Caco-2 (cell line): ENCODE results near the gene ABHD5. TPM values are rescaled to one million over a fixed set of nuclear protein-coding genes. Genes with fewer than 3 reads are reported as not detected.

ENCODE experiments used
- BruUV-seq: library from RNA; stranded (reverse); fragments of 400-500 nt; replicated peaks from 2 replicates; lab custom pipeline; 2021; lab: Mats Ljungman, UMichigan
- CTCF ChIA-PET: fragments of 300-600 bp; sonication (Branson Sonifier 250); formaldehyde crosslinking; loops from one replicate; lab custom pipeline; 2022; ENCODE audit warnings: antibody characterized with exemption; lab: Charles Lee
- POLR2A ChIA-PET: fragments of 300-600 bp; sonication (Branson Sonifier 250); formaldehyde crosslinking; loops from one replicate; lab custom pipeline; 2022; ENCODE audit warnings: antibody characterized with exemption; lab: Charles Lee
- DNase-seq, 2 experiments: peaks; one replicate each; pipeline versions ENCODE4 v3.0.0 to v3.0.0-alpha.2; 2020 to 2022
- H3K27me3 ChIP-seq: replicated peaks from 2 replicates; pipeline ENCODE4 v1.6.0; 2011; ENCODE audit warnings: low read length; ENCODE audit not compliant: control insufficient read depth, insufficient read depth
- H3K36me3 ChIP-seq: 2 replicates; pipeline ENCODE4 v1.5.1; 2011; ENCODE audit warnings: low read length; ENCODE audit not compliant: control insufficient read depth, insufficient read depth
- H3K4me1 ChIP-seq: fragments of 250-450 bp; sonication (Bioruptor Pico); 2 replicates; pipeline ENCODE4 v1.5.1; 2020; ENCODE audit warnings: mild to moderate bottlenecking
- H3K4me3 ChIP-seq: 2 replicates; pipeline ENCODE4 v1.5.1; 2011; ENCODE audit warnings: low read depth, mild to moderate bottlenecking, control low read depth, low read length
- H3K9me3 ChIP-seq: fragments of 250-450 bp; sonication (Bioruptor Pico); 2 replicates; pipeline ENCODE4 v1.5.1; 2020; ENCODE audit warnings: mild to moderate bottlenecking, moderate library complexity
- H3K27ac Mint-ChIP-seq: one replicate; pipeline ENCODE4 v1.8.0; 2022; ENCODE audit warnings: mixed read lengths; ENCODE audit not compliant: unreplicated experiment
- H3K27me3 Mint-ChIP-seq: one replicate; pipeline ENCODE4 v1.8.0; 2022; ENCODE audit warnings: mixed read lengths; ENCODE audit not compliant: insufficient read depth, unreplicated experiment
- H3K36me3 Mint-ChIP-seq: one replicate; pipeline ENCODE4 v1.8.0; 2022; ENCODE audit warnings: mild to moderate bottlenecking, mixed read lengths; ENCODE audit not compliant: insufficient read depth, unreplicated experiment
- H3K4me1 Mint-ChIP-seq: one replicate; pipeline ENCODE4 v1.8.0; 2022; ENCODE audit warnings: low read depth, mixed read lengths; ENCODE audit not compliant: unreplicated experiment
- H3K4me3 Mint-ChIP-seq: one replicate; pipeline ENCODE4 v1.8.0; 2022; ENCODE audit warnings: mild to moderate bottlenecking, moderate library complexity, mixed read lengths; ENCODE audit not compliant: unreplicated experiment
- H3K9me3 Mint-ChIP-seq: one replicate; pipeline ENCODE4 v1.8.0; 2022; ENCODE audit warnings: mixed read lengths; ENCODE audit not compliant: unreplicated experiment
- intact Hi-C: fragments of 100-400 bp; cut with micrococcal nuclease; formaldehyde crosslinking; loops from one replicate; pipeline ENCODE4 v1.10.0; 2022; ENCODE audit not compliant: unreplicated experiment
- total RNA-seq: library from RNA; stranded (reverse); gene quantifications from 2 replicates; pipeline ENCODE4 v1.2.3, GENCODE V29; 2022
- TF ChIP-seq, protein P1 (sequence below), 2 experiments: fragments of 200-600 bp in 1 of 2; IDR thresholded peaks; 1 replicate in 1 of 2; 2 replicates in 1 of 2; pipeline versions ENCODE4 v1.5.1 to v1.8.0; 2011 to 2022; ENCODE audit warnings: antibody characterized with exemption in 1 of 2, control low read depth in 1 of 2, inconsistent platforms in 1 of 2, low read depth in 1 of 2, low read length in 1 of 2, mild to moderate bottlenecking in 1 of 2, moderate library complexity in 1 of 2; ENCODE audit not compliant: insufficient read depth in 1 of 2, severe bottlenecking in 1 of 2, unreplicated experiment in 1 of 2

The ABHD5 gene
- total RNA-seq, 1 experiment from 2014 or later = 12.3 TPM

GRCh38 chr3:43765521-43765971, 74.8 kb downstream of the ABHD5 start:
- Mint-ChIP-seq H3K36me3 (no peaks in the 10 kb centered on the region), H3K4me1 (no peaks in the 10 kb centered on the region), H3K9me3 (no peaks in the 10 kb centered on the region), H3K27ac (no peak overlapping the region), H3K4me3 (no peak overlapping the region), H3K27me3 (no peaks in the 10 kb centered on the region)
- no TSS peak for BruUV-seq
- Histone ChIP-seq H3K4me1 (0 out of 2 replicates have a peak, but pooled peaks cover 7% of the 10 kb centered on the region), H3K4me3 (no peak overlapping the region), H3K36me3 (no peaks in the 10 kb centered on the region), H3K9me3 (no peaks in the 10 kb centered on the region), H3K27me3 (no peaks in the 10 kb centered on the region)
- ChIA-PET CTCF (no interaction called here), POLR2A (interaction anchor here (0.8 kb wide), 1 partner anchor 8 kb away, joined by 3 read pairs; no protein-coding TSS in a partner anchor)
- no peak for DNase-seq
- TF ChIP-seq, protein P1, sequence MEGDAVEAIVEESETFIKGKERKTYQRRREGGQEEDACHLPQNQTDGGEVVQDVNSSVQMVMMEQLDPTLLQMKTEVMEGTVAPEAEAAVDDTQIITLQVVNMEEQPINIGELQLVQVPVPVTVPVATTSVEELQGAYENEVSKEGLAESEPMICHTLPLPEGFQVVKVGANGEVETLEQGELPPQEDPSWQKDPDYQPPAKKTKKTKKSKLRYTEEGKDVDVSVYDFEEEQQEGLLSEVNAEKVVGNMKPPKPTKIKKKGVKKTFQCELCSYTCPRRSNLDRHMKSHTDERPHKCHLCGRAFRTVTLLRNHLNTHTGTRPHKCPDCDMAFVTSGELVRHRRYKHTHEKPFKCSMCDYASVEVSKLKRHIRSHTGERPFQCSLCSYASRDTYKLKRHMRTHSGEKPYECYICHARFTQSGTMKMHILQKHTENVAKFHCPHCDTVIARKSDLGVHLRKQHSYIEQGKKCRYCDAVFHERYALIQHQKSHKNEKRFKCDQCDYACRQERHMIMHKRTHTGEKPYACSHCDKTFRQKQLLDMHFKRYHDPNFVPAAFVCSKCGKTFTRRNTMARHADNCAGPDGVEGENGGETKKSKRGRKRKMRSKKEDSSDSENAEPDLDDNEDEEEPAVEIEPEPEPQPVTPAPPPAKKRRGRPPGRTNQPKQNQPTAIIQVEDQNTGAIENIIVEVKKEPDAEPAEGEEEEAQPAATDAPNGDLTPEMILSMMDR (IDR thresholded peaks at IDR 0.05; ENCODE audit: insufficient read depth in 1 of 2, low read depth in 1 of 2, low read length in 1 of 2, severe bottlenecking in 1 of 2, unreplicated experiment in 1 of 2) = no peak
- intact Hi-C loops = no loop called here

DNA sequence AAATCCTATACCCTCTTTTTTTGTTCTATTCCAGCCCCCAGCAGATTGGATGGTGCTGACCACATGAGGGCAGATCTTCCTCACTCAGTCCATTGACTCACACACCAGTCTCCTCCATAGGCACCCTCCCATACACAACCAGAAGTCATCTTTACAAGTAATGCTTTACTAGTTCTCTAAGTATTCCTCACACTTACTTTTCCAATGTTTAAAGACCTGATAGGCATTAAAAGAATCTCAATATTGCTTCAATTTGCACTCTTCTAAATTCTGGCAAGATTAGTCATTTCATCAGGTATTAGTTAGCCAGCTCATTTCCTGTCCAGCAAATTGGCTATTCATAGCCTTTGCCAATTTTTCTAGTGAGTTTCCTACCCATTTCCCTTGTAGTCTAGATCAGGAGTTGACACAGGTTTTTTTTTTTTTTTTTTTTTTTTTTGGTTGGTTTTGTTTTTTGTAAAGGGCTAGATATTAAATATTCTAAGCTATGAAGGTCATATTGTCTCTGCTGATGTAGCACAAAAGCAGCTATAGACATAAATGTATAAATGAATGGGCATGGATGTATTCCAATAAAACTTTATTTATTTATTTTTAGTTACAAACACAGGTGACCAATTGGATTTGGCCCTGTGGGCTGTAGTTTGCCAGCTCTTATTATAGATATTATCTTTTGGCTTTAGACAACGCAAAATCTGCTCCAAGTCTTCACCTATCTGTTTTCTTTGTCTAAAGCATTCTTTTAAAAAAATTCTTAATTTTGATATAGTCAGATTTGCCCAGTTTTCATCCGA, 76.1 kb downstream of the ABHD5 start:
- CTCF ChIA-PET = no interaction called here
- no peaks in the 10 kb centered on the region for H3K27me3 Mint-ChIP-seq
- H3K27ac Mint-ChIP-seq = no peak overlapping the region
- H3K9me3 ChIP-seq = no peaks in the 10 kb centered on the region
- intact Hi-C loops = no loop called here
- H3K4me1 Mint-ChIP-seq = no peaks in the 10 kb centered on the region
- H3K4me1 ChIP-seq = 0 out of 2 replicates have a peak, but pooled peaks cover 7% of the 10 kb centered on the region
- H3K4me3 Mint-ChIP-seq = no peak overlapping the region
- TF ChIP-seq, protein P1 (IDR thresholded peaks at IDR 0.05; ENCODE audit: insufficient read depth in 1 of 2, low read depth in 1 of 2, low read length in 1 of 2, severe bottlenecking in 1 of 2, unreplicated experiment in 1 of 2) = no peak
- no peaks in the 10 kb centered on the region for H3K27me3 ChIP-seq
- DNase-seq = no peak
- H3K36me3 Mint-ChIP-seq = no peaks in the 10 kb centered on the region
- no TSS peak for BruUV-seq
- H3K9me3 Mint-ChIP-seq = no peaks in the 10 kb centered on the region
- POLR2A ChIA-PET = interaction anchor here (0.8 kb wide), 1 partner anchor 9 kb away, joined by 3 read pairs; no protein-coding TSS in a partner anchor
- H3K4me3 ChIP-seq = no peak overlapping the region
- H3K36me3 ChIP-seq = no peaks in the 10 kb centered on the region

GRCh38 chr3:43768381-43768973, 77.7 kb downstream of the ABHD5 start:
- ChIA-PET CTCF (interaction anchor here (1.2 kb wide), 1 partner anchor 10 kb away, joined by 7 read pairs; no protein-coding TSS in a partner anchor), POLR2A (no interaction called here)
- DNase-seq = no peak
- H3K4me3 Mint-ChIP-seq = no peak overlapping the region
- H3K4me3 ChIP-seq = no peak overlapping the region
- no peaks in the 10 kb centered on the region for H3K9me3 Mint-ChIP-seq
- no peaks in the 10 kb centered on the region for H3K9me3 ChIP-seq
- no peaks in the 10 kb centered on the region for H3K27me3 ChIP-seq
- no peak overlapping the region for H3K27ac Mint-ChIP-seq
- H3K4me1 ChIP-seq = 0 out of 2 replicates have a peak, but pooled peaks cover 7% of the 10 kb centered on the region
- no TSS peak for BruUV-seq
- no peaks in the 10 kb centered on the region for H3K27me3 Mint-ChIP-seq
- no peaks in the 10 kb centered on the region for H3K4me1 Mint-ChIP-seq
- intact Hi-C loops = loop anchor here (2.0 kb wide), 1 partner anchor 430 kb away; no protein-coding TSS in a partner anchor
- H3K36me3 ChIP-seq = no peaks in the 10 kb centered on the region
- TF ChIP-seq, protein P1 (IDR thresholded peaks at IDR 0.05; ENCODE audit: insufficient read depth in 1 of 2, low read depth in 1 of 2, low read length in 1 of 2, severe bottlenecking in 1 of 2, unreplicated experiment in 1 of 2) = no peak
- H3K36me3 Mint-ChIP-seq = no peaks in the 10 kb centered on the region
